ENCODE results near the gene KL.

Gene KL

DNA sequence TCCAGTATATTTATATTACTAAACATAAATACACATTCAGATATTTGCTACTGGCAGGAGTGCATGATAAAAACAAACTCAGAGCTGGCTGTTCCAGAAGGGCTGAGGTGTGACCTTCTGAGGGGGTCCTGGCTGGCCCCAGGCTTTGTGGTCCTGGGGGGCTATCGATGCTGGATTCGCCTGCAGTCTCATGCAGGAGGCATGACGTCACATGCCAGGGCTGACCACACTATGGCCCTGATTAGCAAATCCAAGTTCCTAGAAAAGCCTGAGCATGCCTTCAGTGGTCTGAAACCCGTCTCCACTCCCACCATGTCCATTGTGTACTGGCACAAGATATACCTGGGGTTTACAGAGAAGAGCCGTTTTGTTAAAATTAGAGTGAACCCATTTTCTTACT is 97.9 kb downstream of the KL start:
- DNase-seq: no peak

DNA sequence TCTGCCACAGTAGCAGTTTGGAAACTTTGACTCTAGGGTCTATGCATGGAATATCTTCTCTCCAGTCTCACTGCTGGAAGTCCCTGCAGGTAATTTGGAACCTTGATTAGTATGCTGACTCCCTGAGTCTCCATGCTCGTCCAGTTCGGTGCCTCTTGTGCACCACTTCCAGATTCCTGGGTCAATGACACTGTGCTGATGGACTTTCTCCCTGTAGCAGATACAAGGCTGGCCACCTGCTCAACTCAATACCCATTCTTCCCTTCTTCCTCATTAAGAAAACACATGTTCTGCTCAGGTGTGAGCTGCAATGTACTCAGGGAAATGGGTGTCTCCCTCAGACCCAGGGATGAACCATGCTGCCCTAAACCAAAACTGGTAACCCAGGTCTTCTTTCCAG is 99.1 kb downstream of the KL start:
- no peak for DNase-seq
